HEK293 (cell line): ENCODE data around the gene BHMT2.

Experiments
- IKZF3 ChIP-seq: fragments of 450-650 bp; IDR thresholded peaks from 2 replicates; pipeline ENCODE4 v1.5.0; 2018; ENCODE audit warnings: missing biosample characterization, mild to moderate bottlenecking, missing genetic modification characterization, moderate library complexity
- KLF7 ChIP-seq: fragments of 450-650 bp; formaldehyde crosslinking; IDR thresholded peaks from 2 replicates; pipeline ENCODE4 v1.5.1; 2016; ENCODE audit warnings: missing biosample characterization, missing genetic modification characterization, borderline replicate concordance
- KLF8 ChIP-seq: fragments of 450-650 bp; formaldehyde crosslinking; IDR thresholded peaks from 2 replicates; pipeline ENCODE4 v1.5.1; 2016; ENCODE audit warnings: missing biosample characterization, missing genetic modification characterization
- MYNN ChIP-seq: fragments of 450-650 bp; formaldehyde crosslinking; IDR thresholded peaks from 2 replicates; pipeline ENCODE4 v1.5.1; 2016; ENCODE audit warnings: missing biosample characterization, missing genetic modification characterization, borderline replicate concordance
- PRDM1 ChIP-seq: fragments of 450-650 bp; formaldehyde crosslinking; IDR thresholded peaks from 2 replicates; pipeline ENCODE4; 2016; ENCODE audit warnings: missing biosample characterization, missing genetic modification characterization
- REPIN1 ChIP-seq: fragments of 450-650 bp; formaldehyde crosslinking; IDR thresholded peaks from 2 replicates; pipeline ENCODE4 v1.5.1; 2017; ENCODE audit warnings: missing biosample characterization, missing genetic modification characterization, low read depth
- SALL2 ChIP-seq: fragments of 450-650 bp; formaldehyde crosslinking; IDR thresholded peaks from 2 replicates; pipeline ENCODE4 v1.5.0; 2017; ENCODE audit warnings: missing biosample characterization, mild to moderate bottlenecking, missing genetic modification characterization, borderline replicate concordance
- SP2 ChIP-seq: fragments of 450-650 bp; formaldehyde crosslinking; IDR thresholded peaks from 2 replicates; pipeline ENCODE4 v1.5.1; 2016; ENCODE audit warnings: missing biosample characterization, missing genetic modification characterization
- YY2 ChIP-seq: fragments of 450-650 bp; formaldehyde crosslinking; IDR thresholded peaks from 2 replicates; pipeline ENCODE4 v1.5.1; 2016; ENCODE audit warnings: missing biosample characterization, missing genetic modification characterization
- ZFP41 ChIP-seq: fragments of 450-650 bp; formaldehyde crosslinking; IDR thresholded peaks from 2 replicates; pipeline ENCODE4 v1.5.1; 2016; ENCODE audit warnings: missing biosample characterization, missing genetic modification characterization, borderline replicate concordance
- ZNF133 ChIP-seq: fragments of 450-650 bp; formaldehyde crosslinking; IDR thresholded peaks from 2 replicates; pipeline ENCODE4 v1.5.1; 2016; ENCODE audit warnings: missing biosample characterization, missing genetic modification characterization
- ZNF140 ChIP-seq: fragments of 450-650 bp; formaldehyde crosslinking; IDR thresholded peaks from 2 replicates; pipeline ENCODE4 v1.5.1; 2016; ENCODE audit warnings: missing biosample characterization, missing genetic modification characterization
- ZNF157 ChIP-seq: fragments of 450-650 bp; formaldehyde crosslinking; IDR thresholded peaks from 2 replicates; pipeline ENCODE4 v1.5.1; 2016; ENCODE audit warnings: missing biosample characterization, missing genetic modification characterization
- ZNF221 ChIP-seq: fragments of 450-650 bp; formaldehyde crosslinking; IDR thresholded peaks from 2 replicates; pipeline ENCODE4 v1.5.1; 2017; ENCODE audit warnings: missing biosample characterization, missing genetic modification characterization, borderline replicate concordance
- ZNF223 ChIP-seq: fragments of 450-650 bp; formaldehyde crosslinking; IDR thresholded peaks from 2 replicates; pipeline ENCODE4 v1.5.1; 2016; ENCODE audit warnings: missing biosample characterization, missing genetic modification characterization
- ZNF350 ChIP-seq: fragments of 450-650 bp; formaldehyde crosslinking; IDR thresholded peaks from 2 replicates; pipeline ENCODE4 v1.5.0; 2017; ENCODE audit warnings: missing biosample characterization, mild to moderate bottlenecking, missing genetic modification characterization
- ZNF366 ChIP-seq: fragments of 450-650 bp; formaldehyde crosslinking; conservative IDR thresholded peaks from 2 replicates; pipeline ENCODE4 v1.5.1; 2016; ENCODE audit warnings: missing biosample characterization, missing genetic modification characterization
- ZNF394 ChIP-seq: fragments of 450-650 bp; formaldehyde crosslinking; IDR thresholded peaks from 2 replicates; pipeline ENCODE4 v1.5.1; 2016; ENCODE audit warnings: missing biosample characterization, missing genetic modification characterization, mild to moderate bottlenecking, moderate library complexity, borderline replicate concordance
- ZNF514 ChIP-seq: fragments of 450-650 bp; formaldehyde crosslinking; IDR thresholded peaks from 2 replicates; pipeline ENCODE4 v1.5.1; 2016; ENCODE audit warnings: missing biosample characterization, missing genetic modification characterization
- ZNF558 ChIP-seq: fragments of 450-650 bp; formaldehyde crosslinking; IDR thresholded peaks from 2 replicates; pipeline ENCODE4 v1.5.1; 2016; ENCODE audit warnings: missing biosample characterization, missing genetic modification characterization
- ZNF585B ChIP-seq: fragments of 450-650 bp; formaldehyde crosslinking; IDR thresholded peaks from 2 replicates; pipeline ENCODE4 v1.5.1; 2016; ENCODE audit warnings: missing biosample characterization, missing genetic modification characterization
- ZNF596 ChIP-seq: fragments of 450-650 bp; IDR thresholded peaks from 2 replicates; pipeline ENCODE4 v1.5.0; 2018; ENCODE audit warnings: missing biosample characterization, mild to moderate bottlenecking, missing genetic modification characterization, moderate library complexity
- ZNF610 ChIP-seq: fragments of 450-650 bp; formaldehyde crosslinking; IDR thresholded peaks from 2 replicates; pipeline ENCODE4 v1.5.1; 2016; ENCODE audit warnings: missing biosample characterization, missing genetic modification characterization, borderline replicate concordance
- ZNF624 ChIP-seq: fragments of 450-650 bp; formaldehyde crosslinking; IDR thresholded peaks from 2 replicates; pipeline ENCODE4 v1.5.1; 2017; ENCODE audit warnings: missing biosample characterization, missing genetic modification characterization
- ZSCAN30 ChIP-seq: fragments of 450-650 bp; IDR thresholded peaks from 2 replicates; pipeline ENCODE4 v1.5.1; 2018; ENCODE audit warnings: missing biosample characterization, mild to moderate bottlenecking, missing genetic modification characterization, moderate library complexity
- TF ChIP-seq, protein P1 (sequence below): fragments of 450-650 bp; formaldehyde crosslinking; optimal IDR thresholded peaks from 2 replicates; pipeline ENCODE3; 2016; ENCODE audit warnings: missing biosample characterization, mild to moderate bottlenecking, missing genetic modification characterization
- TF ChIP-seq, protein P2 (sequence below): fragments of 450-650 bp; formaldehyde crosslinking; IDR thresholded peaks from 2 replicates; pipeline ENCODE4 v1.5.1; 2016; ENCODE audit warnings: missing biosample characterization, missing genetic modification characterization, borderline replicate concordance
- TF ChIP-seq, protein P3 (sequence below): fragments of 450-650 bp; formaldehyde crosslinking; IDR thresholded peaks from 2 replicates; pipeline ENCODE4 v1.5.1; 2016; ENCODE audit warnings: missing biosample characterization, missing genetic modification characterization
- TF ChIP-seq, protein P4 (sequence below): fragments of 450-650 bp; formaldehyde crosslinking; IDR thresholded peaks from 2 replicates; pipeline ENCODE4 v1.5.1; 2016; ENCODE audit warnings: missing biosample characterization, missing genetic modification characterization

The BHMT2 gene

DNA sequence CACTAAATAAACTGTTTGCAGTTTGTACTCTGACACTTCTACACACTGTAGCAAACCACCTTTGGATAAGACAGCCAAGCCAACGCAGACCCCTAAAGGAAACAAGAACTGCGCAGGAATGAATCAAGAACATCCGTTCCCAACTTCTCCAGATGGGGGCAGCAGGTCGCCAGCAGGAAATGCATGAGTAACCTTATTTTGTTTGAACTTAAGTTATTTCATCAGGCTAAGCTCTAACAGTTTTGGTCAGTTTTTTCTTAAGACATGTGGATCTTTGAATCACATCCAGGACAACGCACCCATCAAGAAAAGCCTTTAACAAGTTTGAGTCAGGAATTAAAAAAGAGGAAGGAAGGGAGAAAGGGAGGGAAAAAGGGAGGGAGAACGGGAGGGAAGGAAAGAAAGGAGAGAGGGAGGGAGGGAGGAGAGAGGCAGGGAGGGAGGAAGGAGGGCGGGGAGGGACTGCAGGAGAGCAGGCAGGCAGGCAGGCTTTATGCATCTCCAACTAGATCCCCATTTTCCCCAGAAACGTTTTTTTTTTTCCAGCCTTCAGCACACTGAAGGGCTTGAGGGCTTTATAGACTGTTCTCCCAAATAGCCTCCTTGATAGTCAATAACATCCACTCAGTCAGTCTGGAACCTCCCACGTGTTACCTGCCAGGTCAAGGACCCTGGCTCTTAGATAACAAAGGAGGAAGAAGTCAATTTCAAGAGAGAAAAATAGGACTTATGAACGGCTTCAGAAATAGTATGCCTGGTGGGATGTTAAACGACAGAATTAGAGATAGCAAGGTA lies 64.3 kb downstream of the BHMT2 start (continued):
- TF ChIP-seq ZSCAN30 (tag by site-specific recombination) (0 out of 2 replicates have a peak, but pooled peaks have one; percentile 34), ZNF624 (tag by site-specific recombination) (no peak), ZNF223 (tag by site-specific recombination) (no peak), PRDM1 (tag by site-specific recombination) (peak; percentile 92), ZNF394 (no peak; the same call in 1 of the 2 replicates), ZNF596 (no peak), MYNN (tag by site-specific recombination) (no peak), KLF7 (no peak; the same call in 1 of the 2 replicates), REPIN1 (tag by site-specific recombination) (no peak), ZNF350 (tag by site-specific recombination) (no peak), ZNF610 (no peak), ZNF514 (tag by site-specific recombination) (no peak), KLF8 (tag by site-specific recombination) (peak; percentile 37; the same call in 1 of the 2 replicates), ZNF585B (no peak), ZFP41 (tag by site-specific recombination) (no peak), SP2 (tag by site-specific recombination) (peak; percentile 53), ZNF140 (no peak), ZNF133 (tag by site-specific recombination) (no peak), ZNF221 (tag by site-specific recombination) (no peak), ZNF366 (tag by site-specific recombination) (peak; percentile 93), IKZF3 (tag by site-specific recombination) (peak; percentile 91), SALL2 (tag by site-specific recombination) (no peak), ZNF558 (tag by site-specific recombination) (0 out of 2 replicates have a peak, but pooled peaks have one; percentile 12), YY2 (no peak), ZNF157 (tag by site-specific recombination) (0 out of 2 replicates have a peak, but pooled peaks have one; percentile 29)
- TF ChIP-seq, protein P1, sequence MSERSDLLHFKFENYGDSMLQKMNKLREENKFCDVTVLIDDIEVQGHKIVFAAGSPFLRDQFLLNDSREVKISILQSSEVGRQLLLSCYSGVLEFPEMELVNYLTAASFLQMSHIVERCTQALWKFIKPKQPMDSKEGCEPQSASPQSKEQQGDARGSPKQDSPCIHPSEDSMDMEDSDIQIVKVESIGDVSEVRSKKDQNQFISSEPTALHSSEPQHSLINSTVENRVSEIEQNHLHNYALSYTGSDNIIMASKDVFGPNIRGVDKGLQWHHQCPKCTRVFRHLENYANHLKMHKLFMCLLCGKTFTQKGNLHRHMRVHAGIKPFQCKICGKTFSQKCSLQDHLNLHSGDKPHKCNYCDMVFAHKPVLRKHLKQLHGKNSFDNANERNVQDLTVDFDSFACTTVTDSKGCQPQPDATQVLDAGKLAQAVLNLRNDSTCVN, result no peak
- TF ChIP-seq, protein P2, sequence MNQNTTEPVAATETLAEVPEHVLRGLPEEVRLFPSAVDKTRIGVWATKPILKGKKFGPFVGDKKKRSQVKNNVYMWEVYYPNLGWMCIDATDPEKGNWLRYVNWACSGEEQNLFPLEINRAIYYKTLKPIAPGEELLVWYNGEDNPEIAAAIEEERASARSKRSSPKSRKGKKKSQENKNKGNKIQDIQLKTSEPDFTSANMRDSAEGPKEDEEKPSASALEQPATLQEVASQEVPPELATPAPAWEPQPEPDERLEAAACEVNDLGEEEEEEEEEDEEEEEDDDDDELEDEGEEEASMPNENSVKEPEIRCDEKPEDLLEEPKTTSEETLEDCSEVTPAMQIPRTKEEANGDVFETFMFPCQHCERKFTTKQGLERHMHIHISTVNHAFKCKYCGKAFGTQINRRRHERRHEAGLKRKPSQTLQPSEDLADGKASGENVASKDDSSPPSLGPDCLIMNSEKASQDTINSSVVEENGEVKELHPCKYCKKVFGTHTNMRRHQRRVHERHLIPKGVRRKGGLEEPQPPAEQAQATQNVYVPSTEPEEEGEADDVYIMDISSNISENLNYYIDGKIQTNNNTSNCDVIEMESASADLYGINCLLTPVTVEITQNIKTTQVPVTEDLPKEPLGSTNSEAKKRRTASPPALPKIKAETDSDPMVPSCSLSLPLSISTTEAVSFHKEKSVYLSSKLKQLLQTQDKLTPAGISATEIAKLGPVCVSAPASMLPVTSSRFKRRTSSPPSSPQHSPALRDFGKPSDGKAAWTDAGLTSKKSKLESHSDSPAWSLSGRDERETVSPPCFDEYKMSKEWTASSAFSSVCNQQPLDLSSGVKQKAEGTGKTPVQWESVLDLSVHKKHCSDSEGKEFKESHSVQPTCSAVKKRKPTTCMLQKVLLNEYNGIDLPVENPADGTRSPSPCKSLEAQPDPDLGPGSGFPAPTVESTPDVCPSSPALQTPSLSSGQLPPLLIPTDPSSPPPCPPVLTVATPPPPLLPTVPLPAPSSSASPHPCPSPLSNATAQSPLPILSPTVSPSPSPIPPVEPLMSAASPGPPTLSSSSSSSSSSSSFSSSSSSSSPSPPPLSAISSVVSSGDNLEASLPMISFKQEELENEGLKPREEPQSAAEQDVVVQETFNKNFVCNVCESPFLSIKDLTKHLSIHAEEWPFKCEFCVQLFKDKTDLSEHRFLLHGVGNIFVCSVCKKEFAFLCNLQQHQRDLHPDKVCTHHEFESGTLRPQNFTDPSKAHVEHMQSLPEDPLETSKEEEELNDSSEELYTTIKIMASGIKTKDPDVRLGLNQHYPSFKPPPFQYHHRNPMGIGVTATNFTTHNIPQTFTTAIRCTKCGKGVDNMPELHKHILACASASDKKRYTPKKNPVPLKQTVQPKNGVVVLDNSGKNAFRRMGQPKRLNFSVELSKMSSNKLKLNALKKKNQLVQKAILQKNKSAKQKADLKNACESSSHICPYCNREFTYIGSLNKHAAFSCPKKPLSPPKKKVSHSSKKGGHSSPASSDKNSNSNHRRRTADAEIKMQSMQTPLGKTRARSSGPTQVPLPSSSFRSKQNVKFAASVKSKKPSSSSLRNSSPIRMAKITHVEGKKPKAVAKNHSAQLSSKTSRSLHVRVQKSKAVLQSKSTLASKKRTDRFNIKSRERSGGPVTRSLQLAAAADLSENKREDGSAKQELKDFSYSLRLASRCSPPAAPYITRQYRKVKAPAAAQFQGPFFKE (tag by site-specific recombination), result no peak
- TF ChIP-seq, protein P3, sequence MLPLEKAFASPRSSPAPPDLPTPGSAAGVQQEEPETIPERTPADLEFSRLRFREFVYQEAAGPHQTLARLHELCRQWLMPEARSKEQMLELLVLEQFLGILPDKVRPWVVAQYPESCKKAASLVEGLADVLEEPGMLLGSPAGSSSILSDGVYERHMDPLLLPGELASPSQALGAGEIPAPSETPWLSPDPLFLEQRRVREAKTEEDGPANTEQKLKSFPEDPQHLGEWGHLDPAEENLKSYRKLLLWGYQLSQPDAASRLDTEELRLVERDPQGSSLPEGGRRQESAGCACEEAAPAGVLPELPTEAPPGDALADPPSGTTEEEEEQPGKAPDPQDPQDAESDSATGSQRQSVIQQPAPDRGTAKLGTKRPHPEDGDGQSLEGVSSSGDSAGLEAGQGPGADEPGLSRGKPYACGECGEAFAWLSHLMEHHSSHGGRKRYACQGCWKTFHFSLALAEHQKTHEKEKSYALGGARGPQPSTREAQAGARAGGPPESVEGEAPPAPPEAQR (tag by site-specific recombination), result no peak
- TF ChIP-seq, protein P4, sequence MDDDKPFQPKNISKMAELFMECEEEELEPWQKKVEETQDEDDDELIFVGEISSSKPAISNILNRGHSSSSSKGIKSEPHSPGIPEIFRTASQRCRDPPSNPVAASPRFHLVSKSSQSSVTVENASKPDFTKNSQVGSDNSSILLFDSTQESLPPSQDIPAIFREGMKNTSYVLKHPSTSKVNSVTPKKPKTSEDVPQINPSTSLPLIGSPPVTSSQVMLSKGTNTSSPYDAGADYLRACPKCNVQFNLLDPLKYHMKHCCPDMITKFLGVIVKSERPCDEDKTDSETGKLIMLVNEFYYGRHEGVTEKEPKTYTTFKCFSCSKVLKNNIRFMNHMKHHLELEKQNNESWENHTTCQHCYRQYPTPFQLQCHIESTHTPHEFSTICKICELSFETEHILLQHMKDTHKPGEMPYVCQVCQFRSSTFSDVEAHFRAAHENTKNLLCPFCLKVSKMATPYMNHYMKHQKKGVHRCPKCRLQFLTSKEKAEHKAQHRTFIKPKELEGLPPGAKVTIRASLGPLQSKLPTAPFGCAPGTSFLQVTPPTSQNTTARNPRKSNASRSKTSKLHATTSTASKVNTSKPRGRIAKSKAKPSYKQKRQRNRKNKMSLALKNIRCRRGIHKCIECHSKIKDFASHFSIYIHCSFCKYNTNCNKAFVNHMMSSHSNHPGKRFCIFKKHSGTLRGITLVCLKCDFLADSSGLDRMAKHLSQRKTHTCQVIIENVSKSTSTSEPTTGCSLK (tag by site-specific recombination), result no peak
